GM18868 (cell line): ENCODE results near the gene SOX18.

Experiments used
- ATAC-seq: cut with Tn5 transposase; IDR thresholded peaks from one replicate; pipeline ENCODE4 v1.9.1; 2021; ENCODE audit warnings: mild to moderate bottlenecking, moderate library complexity; ENCODE audit not compliant: unreplicated experiment

SOX18 gene

GRCh38 chr20:64039293-64040160, 9.9 kb downstream of the SOX18 start:
- ATAC-seq, result no peak

GRCh38 chr20:64038565-64039292, 10.7 kb downstream of the SOX18 start:
- peak; percentile 35 for ATAC-seq

- ATAC-seq, result peak; percentile 19
Measured at GRCh38 chr20:64038224-64038564, 11.2 kb downstream of the SOX18 start.

- ATAC-seq, result no peak
Measured at GRCh38 chr20:64037498-64038213, 11.8 kb downstream of the SOX18 start.

- no peak for ATAC-seq
Measured at GRCh38 chr20:64037199-64037497, 12.3 kb downstream of the SOX18 start.

- ATAC-seq, result no peak
Measured at GRCh38 chr20:64036346-64037198, 12.9 kb downstream of the SOX18 start.

- ATAC-seq, result no peak
Measured at GRCh38 chr20:64035933-64036345, 13.5 kb downstream of the SOX18 start, which contains the start of gene C20orf204. TSS of gene C20orf204 (plus strand) at chr20:64036182. CDS start at chr20:64036324, 142 bp downstream.

GRCh38 chr20:64035066-64035932, 14.1 kb downstream of the SOX18 start:
- ATAC-seq, result peak; percentile 34

GRCh38 chr20:64033981-64034493, 15.4 kb downstream of the SOX18 start:
- no peak for ATAC-seq

- ATAC-seq, result no peak
Measured at GRCh38 chr20:64032706-64033624, 16.5 kb downstream of the SOX18 start.

GRCh38 chr20:64031822-64032314, 17.6 kb downstream of the SOX18 start:
- no peak for ATAC-seq

- ATAC-seq, result no peak
Measured at GRCh38 chr20:64030371-64031134, 18.9 kb downstream of the SOX18 start.

GRCh38 chr20:64029293-64030117, 19.9 kb downstream of the SOX18 start:
- no peak for ATAC-seq

GRCh38 chr20:64027981-64028685, 21.3 kb downstream of the SOX18 start:
- ATAC-seq, result no peak

- ATAC-seq, result no peak
Measured at GRCh38 chr20:64025826-64026412, 23.5 kb downstream of the SOX18 start.
